Inflammatory macrophage (primary cell): ENCODE results near the gene STXBP4.
"Not testable (repeated sequence)": the region's sequence is repeated elsewhere in the genome, so short reads cannot be mapped to it uniquely, and the experiment has no call there.

ENCODE experiments used
- DNase-seq, 2 donors: peaks; one replicate each; pipeline ENCODE4 v3.0.0-alpha.2; 2020 to 2022

The STXBP4 gene

DNA sequence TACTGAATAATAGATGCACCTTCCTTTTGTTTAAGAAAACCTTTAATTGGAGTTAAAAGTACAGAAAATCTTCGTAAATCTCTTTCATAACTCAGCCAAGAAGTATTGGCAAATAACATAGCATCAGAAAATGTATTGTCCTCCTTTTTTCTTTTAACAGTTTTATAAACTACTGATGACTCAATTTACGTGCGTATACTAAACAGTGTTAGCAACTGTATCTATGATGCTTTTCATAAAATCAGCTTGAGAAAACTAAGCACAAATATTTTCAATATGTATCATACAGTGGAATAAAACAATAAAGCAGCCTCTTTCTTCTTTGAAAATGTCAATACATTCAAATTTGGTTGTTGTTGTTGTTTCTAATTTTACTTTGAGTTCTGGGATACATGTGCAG lies 88.6 kb downstream of the STXBP4 start:
- DNase-seq = no peak

DNA sequence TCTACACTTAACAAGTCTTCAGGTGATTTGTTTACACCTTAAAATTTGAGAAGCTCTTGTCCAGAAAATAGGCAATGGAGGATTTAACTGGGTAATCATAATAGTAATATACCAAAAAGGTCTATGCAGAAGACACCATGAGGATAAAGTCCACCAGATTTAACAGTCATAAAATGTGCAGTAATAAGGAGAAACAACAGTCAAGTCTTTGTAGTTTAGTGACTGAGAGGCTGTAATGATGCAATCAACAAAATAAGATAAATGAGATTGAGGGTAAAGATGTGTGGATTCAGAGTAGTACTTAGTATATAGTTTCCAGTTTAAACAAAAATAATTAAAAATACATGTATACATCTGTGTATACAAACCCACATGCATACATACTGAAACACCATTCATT lies 91.2 kb downstream of the STXBP4 start:
- DNase-seq = no peak

DNA sequence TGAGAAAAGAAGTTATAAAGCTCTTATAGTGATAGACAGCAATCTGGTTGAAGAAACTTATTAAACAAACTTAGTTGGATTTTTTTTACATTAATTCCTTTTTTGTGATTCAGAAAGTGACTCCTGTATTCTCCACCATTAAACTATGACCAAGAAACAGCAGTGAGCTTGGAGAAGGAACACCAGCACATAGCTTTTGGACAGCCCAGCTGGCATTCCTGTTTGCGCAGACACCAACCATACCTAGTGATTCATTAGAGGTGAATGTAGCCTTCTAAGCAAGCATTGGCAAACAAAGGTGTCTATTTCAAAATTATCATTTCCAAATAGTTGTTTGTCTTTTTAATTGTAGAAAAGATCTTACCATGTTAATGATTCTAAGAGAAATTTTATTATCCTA lies 94.4 kb downstream of the STXBP4 start:
- no peak for DNase-seq

DNA sequence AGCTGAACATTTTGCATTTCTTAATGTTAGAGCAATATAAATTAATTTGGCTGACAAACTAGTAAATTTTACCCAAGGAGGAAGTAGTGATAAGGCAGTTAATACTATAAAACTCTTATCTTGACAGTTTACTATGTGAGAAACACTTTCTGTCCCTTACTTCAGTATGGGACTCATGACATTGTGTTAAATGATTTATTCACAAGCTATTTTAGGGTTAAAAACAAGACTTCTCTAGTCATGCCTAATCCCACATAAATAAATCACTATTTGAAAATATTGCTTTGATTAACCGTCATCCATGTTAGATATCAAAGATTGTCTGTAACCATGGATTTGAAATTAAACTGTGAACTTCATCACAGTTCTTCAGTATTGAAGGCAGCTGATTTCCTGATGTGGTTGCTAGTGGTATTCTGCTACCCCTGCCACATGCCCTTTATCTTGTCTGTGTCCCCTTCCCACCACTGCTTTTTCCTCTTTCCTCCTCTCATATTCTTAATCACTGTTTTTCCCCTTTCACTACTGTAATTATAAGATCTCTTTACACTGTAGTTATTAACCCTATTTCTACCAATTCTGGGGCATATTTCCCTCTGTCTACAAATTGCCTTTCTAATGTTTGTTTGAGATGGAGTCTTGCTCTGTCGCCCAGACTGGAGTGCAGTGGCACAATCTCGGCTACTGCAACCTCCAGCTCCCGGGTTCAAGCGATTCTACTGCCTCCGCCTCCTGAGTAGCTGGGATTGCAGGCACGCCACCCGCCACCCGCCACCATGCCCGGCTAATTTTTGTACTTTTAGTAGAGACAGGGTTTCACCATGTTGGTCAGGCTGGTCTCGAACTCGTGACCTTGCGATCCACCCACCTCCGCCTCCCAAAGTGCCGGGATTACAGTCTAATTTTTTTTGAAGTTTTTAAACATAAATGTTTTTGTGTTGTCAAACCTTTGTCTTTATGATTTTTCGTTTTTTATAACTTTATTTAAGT lies 95.6 kb downstream of the STXBP4 start:
- DNase-seq = no peak

DNA sequence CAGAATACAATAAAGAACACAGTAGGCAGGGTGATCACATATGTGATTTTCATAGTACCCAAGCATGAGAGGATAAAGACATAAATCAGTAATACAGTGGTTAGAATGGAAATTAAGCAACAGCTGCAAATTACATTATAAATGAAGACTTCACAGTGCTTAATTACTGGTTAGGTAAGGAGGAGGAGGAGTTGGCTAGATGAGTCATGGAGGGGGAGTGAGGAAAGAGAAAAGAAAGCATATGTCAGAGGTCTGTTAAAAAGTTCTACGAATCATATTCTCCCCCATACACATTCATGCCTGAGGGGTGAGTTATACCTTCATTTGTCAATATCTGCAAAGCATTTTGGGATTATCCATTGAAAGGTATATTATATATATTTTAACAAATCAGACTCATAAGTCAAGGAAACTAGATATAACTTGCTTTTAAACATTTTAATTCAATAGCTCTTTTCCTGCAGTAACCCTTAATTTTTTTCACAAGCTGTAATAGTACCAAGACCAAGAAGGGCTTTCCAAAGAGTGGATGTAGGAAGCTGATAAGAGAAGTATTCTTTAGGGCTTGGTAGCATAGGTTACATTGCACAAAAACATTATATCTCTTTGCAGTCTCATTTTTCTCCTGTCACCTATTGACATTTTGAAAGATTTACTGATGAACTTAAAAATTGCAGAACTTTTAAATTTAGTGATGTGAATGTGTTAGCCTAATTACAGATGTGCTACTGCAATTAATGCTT lies 99.3 kb downstream of the STXBP4 start:
- DNase-seq = no peak

DNA sequence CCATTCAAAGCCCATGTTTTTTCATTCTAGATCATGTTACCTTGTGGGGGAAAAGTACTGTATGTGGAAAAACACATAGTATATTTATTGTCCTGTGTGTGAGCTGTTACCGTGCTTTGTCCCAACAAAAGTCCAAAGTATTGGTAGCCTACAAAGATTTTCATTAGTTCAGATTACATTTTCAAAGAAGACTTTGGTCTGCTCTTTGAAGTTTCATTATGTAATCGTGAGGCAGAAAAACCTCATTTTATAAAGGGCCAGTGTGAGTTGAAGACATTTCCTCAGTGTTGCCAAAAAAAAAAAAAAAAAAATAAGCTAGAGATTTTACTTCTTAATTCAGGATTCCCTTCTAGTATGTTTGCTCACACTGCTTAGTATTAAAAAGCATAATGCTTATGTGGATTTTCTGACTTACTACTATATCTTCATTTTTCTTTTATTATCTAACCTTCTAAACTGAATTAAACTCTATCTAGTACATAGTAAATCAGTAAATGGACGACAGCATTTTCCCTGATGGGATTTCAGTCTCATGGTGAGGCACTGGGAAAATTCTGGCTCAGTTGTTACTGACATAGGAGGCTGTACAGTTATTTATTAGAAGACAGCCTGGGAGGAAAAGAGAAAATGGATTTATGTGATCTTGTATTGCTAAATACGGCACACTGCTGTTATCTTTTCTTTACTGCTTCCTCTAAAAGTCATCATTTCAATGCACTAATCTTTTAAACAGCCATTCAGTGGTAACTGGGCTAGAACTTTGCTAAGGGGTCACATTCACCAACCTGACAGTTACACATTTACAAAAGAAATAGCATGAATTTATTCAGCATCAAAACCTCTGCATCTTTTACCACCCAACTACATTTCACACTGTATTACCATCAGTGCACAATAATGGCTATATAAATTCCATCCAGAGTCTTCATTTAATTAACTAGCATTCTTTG lies 100.6 kb downstream of the STXBP4 start:
- no peak for DNase-seq

DNA sequence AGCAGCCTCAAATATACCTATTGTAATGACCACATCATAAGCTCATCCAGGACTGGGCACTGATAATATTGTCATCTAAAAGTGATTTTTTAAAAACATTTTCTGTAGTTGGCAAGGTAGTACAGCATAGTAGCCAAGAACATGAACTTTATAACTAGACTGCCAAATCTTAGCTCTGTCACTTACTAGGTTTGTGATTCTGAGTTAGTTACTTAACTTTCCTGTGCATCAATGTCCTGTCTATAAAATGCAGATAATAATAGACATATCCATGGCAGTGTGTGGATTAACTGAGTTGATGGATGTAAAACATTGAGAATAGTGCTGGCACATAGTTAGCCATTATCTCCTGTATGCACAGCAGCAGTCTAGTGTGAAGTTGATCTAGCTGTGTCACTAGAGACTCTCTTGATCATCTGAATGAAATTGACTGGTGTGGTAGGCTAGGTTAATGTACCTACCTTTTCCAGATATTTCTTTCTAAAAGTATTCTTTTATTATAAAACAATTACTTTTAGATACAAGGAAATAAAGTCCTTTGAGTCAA lies 101.5 kb downstream of the STXBP4 start:
- DNase-seq = no peak

DNA sequence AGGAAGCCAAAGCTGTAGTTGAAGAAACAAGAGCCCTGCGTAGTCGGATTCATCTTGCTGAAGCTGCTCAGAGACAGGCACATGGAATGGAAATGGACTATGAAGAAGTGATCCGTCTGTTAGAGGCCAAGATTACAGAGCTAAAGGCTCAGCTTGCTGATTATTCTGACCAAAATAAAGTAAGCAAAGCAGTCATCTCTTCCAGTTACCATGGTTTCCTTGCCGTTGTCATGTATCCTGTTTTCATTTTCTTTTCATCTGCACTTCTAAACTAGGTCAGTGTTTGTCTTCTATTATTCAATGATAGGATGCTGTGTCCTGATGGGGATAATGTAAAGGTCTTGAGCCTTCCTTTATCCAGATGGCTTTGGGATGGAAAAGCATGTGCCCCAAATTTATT lies 104.3 kb downstream of the STXBP4 start:
- no peak for DNase-seq

DNA sequence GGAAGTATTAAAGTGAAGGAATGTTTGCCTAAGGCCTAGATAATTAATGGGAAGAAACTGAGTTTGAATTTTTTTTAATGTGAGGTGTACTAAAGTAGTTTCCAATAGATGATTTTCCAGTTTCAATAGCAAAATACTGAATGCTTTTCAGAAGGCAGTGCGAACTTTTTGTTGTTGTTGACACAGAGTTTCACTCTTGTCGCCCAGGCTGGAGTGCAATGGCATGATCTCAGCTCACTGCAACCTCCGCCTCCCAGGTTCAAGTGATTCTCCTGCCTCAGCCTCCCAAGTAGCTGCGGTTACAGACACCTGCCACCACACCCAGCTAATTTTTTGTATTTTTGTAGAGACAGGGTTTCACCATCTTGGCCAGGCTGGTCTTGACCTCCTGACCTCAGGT lies 104.9 kb downstream of the STXBP4 start:
- not testable (repeated sequence) for DNase-seq

DNA sequence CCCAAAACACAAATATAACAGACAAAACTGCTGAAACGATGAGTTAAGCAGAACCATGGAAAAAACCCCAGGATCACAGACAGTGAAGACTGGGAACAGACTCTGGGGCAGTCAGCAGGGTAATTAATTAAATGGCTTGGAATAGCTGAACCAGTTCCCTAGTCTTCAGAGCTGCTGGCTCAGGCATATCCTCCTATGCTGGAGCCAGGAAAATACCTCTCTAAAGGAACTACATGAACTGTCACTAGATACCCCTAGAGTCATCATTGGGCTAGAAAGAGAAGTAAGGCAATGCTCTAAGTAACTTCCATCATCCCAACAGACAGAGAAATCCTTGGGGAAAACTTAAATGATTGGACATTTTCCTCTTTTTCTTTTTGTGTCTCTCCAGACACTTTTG lies 113.0 kb downstream of the STXBP4 start:
- DNase-seq = no peak

DNA sequence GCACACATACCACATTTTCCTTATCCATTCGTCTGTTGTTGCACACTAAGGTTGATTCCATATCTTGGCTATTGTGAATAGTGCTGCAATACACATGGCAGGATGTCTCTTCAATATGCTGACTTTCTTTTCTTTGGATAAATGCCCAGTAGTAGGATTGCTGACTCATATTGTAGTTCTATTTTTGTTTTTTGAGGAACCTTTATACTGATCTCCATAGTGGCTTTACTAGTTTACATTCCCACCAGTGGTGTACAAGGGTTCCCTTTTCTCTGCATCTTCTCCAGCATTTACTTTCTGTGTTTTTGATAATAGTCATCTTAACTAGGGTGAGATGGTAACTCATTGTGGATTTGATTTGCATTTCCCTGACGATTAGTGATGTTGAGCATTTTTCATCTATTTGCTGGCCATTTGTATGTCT lies 118.1 kb downstream of the STXBP4 start:
- peak; percentile 11 to 85 for DNase-seq

DNA sequence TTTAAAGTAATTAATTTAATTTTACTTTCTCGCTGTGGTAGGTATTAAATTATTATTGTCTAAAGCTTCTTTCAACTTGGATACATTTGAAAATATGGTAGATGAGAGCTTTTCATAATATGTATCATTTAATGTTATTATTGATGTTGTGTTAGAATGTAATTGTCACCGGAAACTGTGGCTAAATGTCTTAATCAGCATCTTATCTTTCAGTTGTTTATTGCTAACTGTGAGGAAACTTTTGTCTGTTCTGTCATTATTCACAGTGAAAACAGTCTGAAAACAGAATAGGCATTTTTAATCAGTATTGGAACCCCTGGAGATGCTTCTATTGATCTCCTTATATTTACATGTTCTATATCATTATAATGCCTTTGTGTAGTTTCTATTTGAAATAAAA lies 120.7 kb downstream of the STXBP4 start:
- no peak for DNase-seq

DNA sequence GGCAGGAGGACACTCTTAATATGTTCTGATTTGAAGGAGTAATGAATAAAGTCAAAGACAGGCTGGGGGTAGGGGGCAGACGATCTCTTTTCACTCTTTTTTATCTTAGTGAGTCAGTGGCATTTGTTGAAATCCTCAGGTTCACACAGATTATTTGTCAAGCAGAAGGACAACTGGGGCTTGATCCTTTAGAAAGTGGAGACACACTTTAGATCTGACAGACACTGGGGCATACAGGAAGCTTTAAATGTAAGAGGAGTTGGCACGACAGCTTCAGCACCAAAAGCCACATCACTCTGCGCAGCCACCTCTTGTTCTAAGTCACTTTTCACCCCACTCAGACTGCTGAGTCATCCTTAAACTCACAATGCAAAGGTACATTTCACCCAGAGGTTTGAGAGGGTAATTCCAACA lies 121.5 kb downstream of the STXBP4 start:
- no peak for DNase-seq

DNA sequence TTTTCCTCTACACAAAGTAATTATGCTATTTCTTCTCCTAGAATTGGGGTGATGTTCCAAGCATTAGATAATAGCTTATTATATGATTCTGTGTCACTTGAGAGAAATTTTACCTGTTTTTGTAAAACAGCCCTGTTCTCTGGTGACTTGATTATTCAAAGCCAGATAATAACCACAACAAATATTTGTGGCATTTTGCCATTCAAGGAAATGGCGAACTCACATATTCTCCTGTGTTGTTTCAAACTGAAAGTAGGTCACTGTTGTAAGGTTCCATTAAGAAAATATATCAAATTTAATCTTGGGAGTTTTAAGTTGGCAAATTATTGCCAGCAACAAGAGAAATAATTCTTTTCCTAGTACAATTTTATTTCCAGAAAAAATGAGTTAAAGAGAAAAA lies 124.8 kb downstream of the STXBP4 start:
- no peak for DNase-seq

DNA sequence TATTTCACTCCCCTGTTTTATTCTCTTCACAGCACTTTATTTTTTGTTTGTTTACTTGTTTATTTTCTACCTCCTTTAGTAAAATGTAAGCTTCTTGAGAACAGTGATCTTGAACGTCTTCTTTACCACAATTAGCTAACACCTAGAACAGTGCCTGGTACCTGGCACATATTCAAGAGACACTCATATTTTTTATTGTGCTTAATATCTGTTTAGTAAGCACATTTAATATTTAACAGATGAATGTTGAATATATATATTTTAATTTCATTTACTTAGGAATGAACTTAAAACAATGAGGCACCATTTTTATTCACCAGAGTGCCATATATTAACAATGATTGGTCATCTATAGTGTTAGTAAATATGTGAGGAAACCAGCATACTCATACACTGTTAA lies 130.2 kb downstream of the STXBP4 start:
- no peak for DNase-seq

DNA sequence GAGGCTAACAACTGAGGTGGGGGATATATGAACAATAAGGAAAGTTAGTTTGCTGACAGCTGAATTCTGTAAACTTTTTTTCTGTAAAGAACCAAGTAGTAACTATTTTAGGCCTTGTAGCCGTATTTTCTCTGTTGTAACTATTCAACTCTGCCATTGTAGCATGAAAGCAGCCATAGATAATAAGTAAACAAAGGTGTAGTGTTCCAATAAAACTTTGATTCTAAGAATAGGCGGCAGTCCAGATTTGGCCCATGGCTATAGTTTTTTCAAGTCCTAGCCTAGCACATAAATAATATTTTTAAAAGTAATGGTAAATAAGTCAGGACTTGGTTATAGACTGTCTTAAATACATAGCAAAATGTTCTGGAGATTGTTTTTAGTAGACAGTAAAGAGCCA lies 142.0 kb downstream of the STXBP4 start:
- no peak for DNase-seq

DNA sequence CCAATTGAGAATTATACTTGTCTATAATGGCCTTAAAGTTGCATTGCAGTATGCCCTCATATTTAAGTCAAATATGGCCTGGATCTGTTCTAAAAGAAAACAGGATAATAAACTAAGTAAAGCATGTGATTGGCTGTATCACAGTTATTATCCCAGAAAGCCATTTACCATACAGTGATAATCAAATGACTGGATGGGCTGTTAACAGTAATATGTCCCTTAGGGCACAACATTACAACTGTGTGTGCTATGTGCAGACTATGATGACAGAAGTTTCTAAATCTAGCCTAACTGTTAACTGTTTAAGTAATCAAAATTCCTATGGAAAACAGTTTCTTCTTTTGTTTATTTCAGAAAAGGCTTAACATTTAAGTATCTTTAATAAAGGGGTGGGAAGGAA lies 145.7 kb downstream of the STXBP4 start:
- DNase-seq = no peak

DNA sequence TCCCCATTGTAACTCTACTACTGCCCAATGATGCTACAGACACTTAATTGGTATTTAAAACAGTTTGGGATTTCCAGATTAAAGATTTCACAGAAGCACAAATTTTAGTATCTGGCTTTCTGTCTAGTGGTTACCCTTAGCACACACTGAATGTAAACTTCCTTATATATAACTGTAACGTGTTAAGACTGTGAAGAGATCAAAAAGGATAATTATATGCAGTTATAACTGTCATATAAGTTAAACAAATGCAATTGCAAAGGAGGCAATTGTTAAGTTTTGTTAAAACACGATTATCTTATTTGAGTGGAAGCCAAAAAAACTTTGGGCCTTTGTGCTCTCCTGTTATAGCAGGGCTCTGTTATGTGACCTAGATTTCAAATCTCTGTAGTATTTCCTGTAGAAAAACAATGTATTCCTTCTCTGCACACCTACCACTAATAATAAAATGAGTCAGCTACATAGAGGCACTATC lies 147.9 kb downstream of the STXBP4 start:
- DNase-seq = no peak

DNA sequence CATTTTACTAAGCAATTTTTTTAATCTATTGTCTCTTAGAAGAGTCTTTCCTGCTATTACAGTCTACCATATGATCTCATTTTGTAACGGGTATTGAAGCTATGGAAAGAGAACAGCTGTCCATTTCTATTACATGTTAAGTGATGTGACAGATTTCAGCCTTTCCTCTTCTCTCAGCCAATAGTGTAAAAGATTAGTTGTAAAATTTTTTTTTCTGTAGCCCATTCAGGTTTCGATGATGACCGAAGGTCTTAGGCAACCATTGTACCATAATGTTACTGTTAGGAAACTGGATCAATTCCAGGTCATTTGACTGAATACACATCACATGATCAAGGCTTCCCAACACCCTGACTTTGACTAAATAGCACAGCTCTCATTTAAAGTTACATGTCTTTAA lies 148.6 kb downstream of the STXBP4 start:
- no peak for DNase-seq

DNA sequence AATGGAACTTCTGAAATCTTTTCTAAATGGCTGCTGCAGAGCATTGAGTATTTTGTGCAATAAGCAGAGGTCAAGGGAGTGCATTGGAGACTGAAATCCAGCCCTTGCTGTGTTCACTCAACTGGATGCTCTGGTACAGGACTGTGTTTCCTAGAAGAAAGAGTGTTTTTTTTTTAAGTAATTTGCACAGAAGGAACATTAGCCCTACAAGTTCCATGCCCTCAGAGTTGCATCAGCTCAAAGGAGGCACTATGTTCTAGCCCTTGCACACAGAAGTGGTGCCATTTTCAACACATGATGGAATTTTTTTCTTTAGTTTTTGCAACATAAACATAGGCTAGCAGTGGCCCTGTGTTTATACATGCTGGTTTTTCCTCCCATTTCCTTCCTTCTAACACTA lies 152.1 kb downstream of the STXBP4 start:
- no peak for DNase-seq

DNA sequence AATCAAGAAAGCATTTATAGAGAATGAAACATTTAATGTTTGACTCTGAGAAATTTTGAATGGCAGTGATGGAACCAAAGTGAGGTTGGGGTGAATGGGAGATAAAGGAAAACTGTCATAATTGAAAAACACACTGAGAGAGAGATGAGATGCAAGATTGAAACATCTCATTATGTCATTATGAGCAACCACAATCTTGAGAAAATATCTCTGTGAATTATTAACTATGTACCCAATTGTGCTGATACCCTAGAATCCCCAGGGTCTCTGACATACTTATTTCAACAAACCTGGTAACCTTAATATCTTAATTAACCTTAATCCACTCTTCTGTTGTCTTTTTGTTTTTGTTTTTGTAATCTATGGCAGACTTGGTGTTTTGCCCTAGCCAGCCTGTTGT lies 152.7 kb downstream of the STXBP4 start:
- no peak for DNase-seq

DNA sequence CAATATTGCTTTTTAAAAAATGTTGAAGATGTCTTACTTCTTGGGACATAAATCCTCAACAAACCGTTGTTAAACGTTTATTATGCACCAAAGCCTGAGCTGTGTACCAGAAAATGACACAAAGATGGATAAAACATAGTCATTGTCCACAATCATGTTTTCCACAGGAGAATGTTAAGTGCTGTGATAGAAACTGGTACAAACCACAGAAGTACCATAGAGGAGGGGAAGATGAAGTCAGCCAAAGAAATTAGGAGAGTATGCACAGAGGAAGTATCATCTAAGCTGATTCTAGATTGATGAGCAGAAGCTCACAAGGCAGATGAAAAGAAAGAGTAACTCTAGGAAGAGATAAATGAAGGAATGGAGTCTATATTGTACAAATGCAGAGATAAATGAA lies 153.5 kb downstream of the STXBP4 start:
- no peak for DNase-seq
